ENCODE measurements around the gene FHOD3.
"Not testable (repeated sequence)": the region's sequence is repeated elsewhere in the genome, so short reads cannot be mapped to it uniquely, and the experiment has no call there.

The FHOD3 gene

GRCh38 chr18:36455931-36456330, 158.4 kb downstream of the FHOD3 start:
- no peak for DNase-seq

- no peak for DNase-seq
Measured at GRCh38 chr18:36456622-36457021, 159.1 kb downstream of the FHOD3 start.

GRCh38 chr18:36457683-36458082, 160.2 kb downstream of the FHOD3 start:
- DNase-seq: no peak

- no peak for DNase-seq
Measured at GRCh38 chr18:36458306-36458705, 160.8 kb downstream of the FHOD3 start.

- DNase-seq: no peak
Measured at GRCh38 chr18:36459203-36459602, 161.7 kb downstream of the FHOD3 start.

GRCh38 chr18:36459786-36460185, 162.3 kb downstream of the FHOD3 start:
- no peak for DNase-seq

- no peak for DNase-seq
Measured at GRCh38 chr18:36460324-36460850, 162.9 kb downstream of the FHOD3 start.

GRCh38 chr18:36460854-36461253, 163.3 kb downstream of the FHOD3 start:
- no peak for DNase-seq

GRCh38 chr18:36461551-36461987, 164.1 kb downstream of the FHOD3 start:
- DNase-seq: no peak

- DNase-seq: not testable (repeated sequence)
Measured at GRCh38 chr18:36463516-36463915, 166.0 kb downstream of the FHOD3 start.

- no peak for DNase-seq
Measured at GRCh38 chr18:36464126-36464651, 166.7 kb downstream of the FHOD3 start.

- no peak for DNase-seq
Measured at GRCh38 chr18:36465276-36465675, 167.8 kb downstream of the FHOD3 start.

- DNase-seq: no peak
Measured at GRCh38 chr18:36465970-36466369, 168.5 kb downstream of the FHOD3 start.

- DNase-seq: no peak
Measured at GRCh38 chr18:36467614-36468013, 170.1 kb downstream of the FHOD3 start.

GRCh38 chr18:36468161-36468560, 170.6 kb downstream of the FHOD3 start:
- no peak for DNase-seq

GRCh38 chr18:36469461-36469860, 171.9 kb downstream of the FHOD3 start:
- DNase-seq: no peak

- DNase-seq: no peak
Measured at GRCh38 chr18:36470896-36471295, 173.4 kb downstream of the FHOD3 start.

GRCh38 chr18:36471393-36471792, 173.9 kb downstream of the FHOD3 start:
- no peak for DNase-seq

GRCh38 chr18:36476433-36476832, 178.9 kb downstream of the FHOD3 start:
- DNase-seq: no peak

- DNase-seq: no peak
Measured at GRCh38 chr18:36477776-36478175, 180.3 kb downstream of the FHOD3 start.

- no peak for DNase-seq
Measured at GRCh38 chr18:36481201-36481657, 183.7 kb downstream of the FHOD3 start.

- no peak for DNase-seq
Measured at GRCh38 chr18:36481935-36482334, 184.4 kb downstream of the FHOD3 start.

- DNase-seq: no peak
Measured at GRCh38 chr18:36484591-36484990, 187.1 kb downstream of the FHOD3 start.

- no peak for DNase-seq
Measured at GRCh38 chr18:36485772-36486171, 188.3 kb downstream of the FHOD3 start.

- no peak for DNase-seq
Measured at GRCh38 chr18:36488131-36488530, 190.6 kb downstream of the FHOD3 start.
